Measurements from ENCODE around the gene SMG5. TPM values are rescaled to one million over a fixed set of nuclear protein-coding genes. Genes with fewer than 3 reads are reported as not detected.

Gene SMG5
- total RNA-seq, 4 donors from 2014 or later = 33.6 to 60.9 (median 48.3) TPM

- no peak for DNase-seq
- H3K27me3 ChIP-seq = no peaks in the 10 kb centered on the region
- peaks cover 0 to 14% (median 0%) of the 10 kb centered on the region in 3 donors for H3K4me1 ChIP-seq
- intact Hi-C loops (cut with DNase I) = loop anchor here (10.0 kb wide), 1 partner anchor 56 kb away; no protein-coding TSS in a partner anchor
- H3K36me3 ChIP-seq = peaks cover 28 to 100% (median 78%) of the 10 kb centered on the region in 3 donors
- 39 to 65% methylated on average over 5 to 6 of the region's 6 CpGs for WGBS, 2 donors
- TF ChIP-seq POLR2A (IDR thresholded peaks at IDR 0.05) = no peak
- no peak for TF ChIP-seq CTCF (IDR thresholded peaks at IDR 0.05)
- H3K27ac ChIP-seq = peak overlapping the region in 1 of 4 donors; percentile 14
- H3K4me3 ChIP-seq = no peak overlapping the region
- H3K9me3 ChIP-seq = no peaks in the 10 kb centered on the region
Observed at GRCh38 chr1:156310962-156311361, 28.3 kb upstream of the SMG5 start.

- no peaks in the 10 kb centered on the region for H3K27me3 ChIP-seq
- H3K4me3 ChIP-seq = no peak overlapping the region
- DNase-seq = no peak
- H3K27ac ChIP-seq = no peak overlapping the region
- TF ChIP-seq POLR2A (IDR thresholded peaks at IDR 0.05) (no peak), CTCF (IDR thresholded peaks at IDR 0.05) (no peak)
- no peaks in the 10 kb centered on the region for H3K9me3 ChIP-seq
- H3K36me3 ChIP-seq = peaks cover 24 to 93% (median 51%) of the 10 kb centered on the region in 3 donors
- H3K4me1 ChIP-seq = peaks cover 0 to 14% (median 0%) of the 10 kb centered on the region in 3 donors
- intact Hi-C loops (cut with DNase I) = no loop called here
Observed at GRCh38 chr1:156308078-156308477, 25.5 kb upstream of the SMG5 start.

GRCh38 chr1:156305215-156305614 is 22.6 kb upstream of the SMG5 start:
- no peak overlapping the region for H3K27ac ChIP-seq
- WGBS, 2 donors = 74 to 75% methylated on average over 2 of the region's 2 CpGs
- H3K9me3 ChIP-seq = no peaks in the 10 kb centered on the region
- TF ChIP-seq POLR2A (IDR thresholded peaks at IDR 0.05) (no peak), CTCF (IDR thresholded peaks at IDR 0.05) (no peak)
- H3K27me3 ChIP-seq = no peaks in the 10 kb centered on the region
- peaks cover 9 to 64% (median 22%) of the 10 kb centered on the region in 3 donors for H3K36me3 ChIP-seq
- no peak overlapping the region for H3K4me3 ChIP-seq
- no peak for DNase-seq
- intact Hi-C loops (cut with DNase I) = no loop called here
- peaks cover 0 to 27% (median 0%) of the 10 kb centered on the region in 3 donors for H3K4me1 ChIP-seq

GRCh38 chr1:156303241-156303640 is 20.6 kb upstream of the SMG5 start:
- intact Hi-C loops (cut with DNase I) = no loop called here
- 62 to 67% methylated on average over 4 of the region's 4 CpGs for WGBS, 2 donors
- no peak overlapping the region for H3K27ac ChIP-seq
- no peak for TF ChIP-seq POLR2A (IDR thresholded peaks at IDR 0.05)
- no peak for TF ChIP-seq CTCF (IDR thresholded peaks at IDR 0.05)
- H3K4me3 ChIP-seq = no peak overlapping the region
- DNase-seq = no peak
- H3K4me1 ChIP-seq = peaks cover 0 to 21% (median 0%) of the 10 kb centered on the region in 3 donors
- H3K36me3 ChIP-seq = peaks cover 0 to 44% (median 4%) of the 10 kb centered on the region in 3 donors
- H3K9me3 ChIP-seq = no peaks in the 10 kb centered on the region
- H3K27me3 ChIP-seq = no peaks in the 10 kb centered on the region

GRCh38 chr1:156298852-156299357 is 16.3 kb upstream of the SMG5 start, which contains the start of gene VHLL:
Gene VHLL, minus strand, starts transcription at chr1:156299307. Its CDS starts 118 bp downstream, at chr1:156299189.
- Histone ChIP-seq H3K4me1 (peaks cover 9 to 44% (median 16%) of the 10 kb centered on the region in 3 donors), H3K4me3 (no peak within 1 kb of the TSS), H3K27me3 (no peaks in the 10 kb centered on the region), H3K36me3 (peaks cover 0 to 8% (median 0%) of the 10 kb centered on the region in 3 donors), H3K9me3 (no peaks in the 10 kb centered on the region), H3K27ac (no peak within 1 kb of the TSS)
- WGBS, 2 donors = 95 to 96% methylated on average over 5 to 17 of the region's 19 CpGs
- intact Hi-C loops (cut with DNase I) = no loop called here
- TF ChIP-seq CTCF (IDR thresholded peaks at IDR 0.05) = no peak
- TF ChIP-seq POLR2A (IDR thresholded peaks at IDR 0.05) = no peak
- no peak for DNase-seq
